HG03378 (cell line): ENCODE data around the gene EEIG2.
A peak's percentile ranks its signal among the peaks of the same experiment; 100 is the strongest.

Experiments
- ATAC-seq: cut with Tn5 transposase; IDR thresholded peaks from one replicate; pipeline ENCODE4 v1.9.1; 2021; ENCODE audit warnings: mild to moderate bottlenecking, moderate library complexity; ENCODE audit not compliant: unreplicated experiment

EEIG2 gene

DNA sequence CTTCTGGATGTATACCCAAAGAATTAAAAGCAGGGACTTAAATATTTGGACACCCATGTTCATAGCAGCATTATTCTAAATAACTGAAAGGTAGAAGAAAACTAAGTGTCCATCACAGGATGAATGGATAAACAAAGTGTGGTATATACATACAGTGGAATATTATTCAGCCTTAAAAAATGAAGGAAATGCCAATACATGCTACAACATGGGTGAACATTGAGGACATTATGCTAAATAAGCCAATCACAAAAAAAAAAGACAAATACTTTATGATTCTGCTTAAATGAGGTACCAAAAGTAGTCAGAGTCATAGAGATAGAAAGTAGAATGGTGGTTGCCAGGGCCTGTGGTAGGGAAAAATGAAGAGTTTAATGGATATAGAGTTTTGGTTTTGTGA lies 14.1 kb downstream of the EEIG2 start:
- no peak for ATAC-seq

- ATAC-seq = no peak
These were observed 15.5 kb downstream of the EEIG2 start for GRCh38 chr1:108575375-108575774.

DNA sequence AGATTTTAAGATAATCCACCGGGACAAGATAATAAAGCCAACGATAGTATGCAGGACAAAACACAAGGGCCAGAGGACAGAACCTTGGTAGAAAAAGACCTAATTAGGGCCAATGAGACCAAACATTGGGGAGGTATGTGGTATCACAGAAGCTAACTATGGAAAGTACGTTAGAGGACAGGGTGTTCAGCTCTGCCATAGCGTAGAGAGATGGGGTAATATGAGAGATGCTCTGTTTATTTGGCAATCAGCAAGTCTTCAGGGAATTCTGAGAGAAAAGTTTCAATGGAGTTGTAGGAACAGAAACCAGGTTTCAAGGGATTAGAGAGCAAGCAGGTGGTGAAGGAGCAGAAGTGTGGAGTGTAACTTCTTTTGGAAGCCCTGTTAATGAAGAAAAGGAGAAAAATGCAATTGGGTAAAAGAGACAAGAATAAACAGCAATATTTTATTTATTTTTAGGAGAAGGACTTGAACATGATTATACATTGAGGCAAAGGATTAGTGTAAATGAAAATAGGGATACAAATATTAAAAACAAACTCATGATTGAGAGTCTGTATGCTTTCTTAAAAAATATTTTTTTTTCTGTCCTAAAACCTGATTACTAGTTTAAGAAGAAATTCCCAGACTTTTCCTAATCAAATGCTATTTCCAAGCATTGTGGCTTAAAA lies 24.0 kb downstream of the EEIG2 start:
- ATAC-seq = no peak

DNA sequence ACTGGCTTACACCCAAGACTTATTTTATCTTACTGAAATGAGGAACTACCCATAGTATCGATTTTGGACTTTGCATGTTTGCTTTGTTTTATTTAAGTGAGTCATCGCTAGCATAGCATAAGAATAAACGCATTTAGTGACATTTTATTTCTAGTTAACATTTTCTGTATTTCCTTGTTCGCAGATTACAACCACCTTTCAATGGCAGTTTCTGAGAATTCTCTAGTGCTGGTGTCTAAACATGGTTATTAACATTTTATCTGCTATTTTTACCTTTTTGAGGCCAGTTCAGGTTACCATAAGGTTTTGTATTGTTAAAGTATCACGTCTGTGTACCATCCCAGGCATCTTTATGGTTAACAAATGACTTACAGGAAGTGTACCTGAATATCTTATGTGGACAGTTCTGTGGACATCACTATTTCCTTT lies 24.5 kb downstream of the EEIG2 start:
- peak; percentile 60 for ATAC-seq

DNA sequence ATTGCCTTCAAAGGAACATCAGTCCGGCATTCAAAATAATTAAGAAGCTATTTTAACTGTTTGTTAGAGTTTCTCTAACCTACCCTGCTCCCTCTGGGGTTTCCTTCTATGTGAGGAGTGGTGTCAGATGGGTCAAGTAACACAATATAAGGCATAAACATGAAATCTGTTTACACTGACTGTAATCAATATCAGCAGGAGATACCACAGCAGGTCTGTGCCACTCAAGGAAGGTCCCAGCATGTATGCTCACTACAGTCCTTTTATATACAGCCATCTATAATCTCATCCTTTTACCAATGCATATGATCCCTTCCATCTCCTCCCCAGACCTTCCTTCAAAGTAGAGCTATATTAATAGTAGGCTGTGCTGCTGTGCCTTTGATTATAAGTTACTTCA lies 25.4 kb downstream of the EEIG2 start:
- ATAC-seq = no peak

GRCh38 chr1:108590441-108590840 lies 30.5 kb downstream of the EEIG2 start:
- no peak for ATAC-seq

- ATAC-seq = no peak
These were observed 31.1 kb downstream of the EEIG2 start for GRCh38 chr1:108590957-108591356.

DNA sequence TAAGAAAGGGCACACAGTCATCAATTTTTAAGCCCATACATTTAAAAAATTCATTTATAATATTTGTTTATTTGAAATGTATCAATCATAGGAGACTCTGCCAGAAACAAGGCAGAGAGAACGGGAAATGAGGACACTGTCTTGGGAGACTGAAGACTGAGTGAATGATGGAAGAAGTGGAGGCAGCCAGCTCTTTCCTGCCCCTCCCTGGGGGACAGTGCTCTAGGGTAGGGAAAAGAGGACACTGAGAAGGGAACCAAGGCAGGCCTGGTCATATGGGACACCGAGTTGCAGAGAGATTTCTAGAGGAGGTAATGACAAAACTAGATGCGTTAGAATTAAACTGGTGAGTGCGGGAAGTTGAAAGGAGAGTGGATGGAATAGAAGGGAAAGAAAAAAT lies 31.6 kb downstream of the EEIG2 start:
- no peak for ATAC-seq

GRCh38 chr1:108592030-108592759 lies 32.3 kb downstream of the EEIG2 start:
- peak; percentile 77 for ATAC-seq

DNA sequence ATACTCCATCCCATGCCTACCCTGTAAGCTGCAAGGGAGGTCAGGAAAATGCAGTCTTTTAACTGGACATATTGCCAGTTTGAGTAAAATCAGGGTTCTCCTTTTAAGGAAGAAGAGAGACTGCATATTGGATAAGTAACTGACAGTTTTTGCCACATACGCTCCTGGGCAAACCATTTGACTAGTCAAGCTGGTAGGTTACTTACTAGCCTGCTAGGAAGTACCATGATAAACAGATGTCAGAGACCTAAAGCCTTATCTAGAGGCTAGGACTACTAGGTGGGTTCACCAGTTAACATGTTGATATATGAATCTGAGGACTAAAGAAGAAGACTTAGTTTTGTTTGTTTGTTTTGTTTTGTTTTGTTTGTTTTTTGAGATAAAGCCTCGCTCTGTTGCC lies 33.5 kb downstream of the EEIG2 start:
- ATAC-seq = no peak

DNA sequence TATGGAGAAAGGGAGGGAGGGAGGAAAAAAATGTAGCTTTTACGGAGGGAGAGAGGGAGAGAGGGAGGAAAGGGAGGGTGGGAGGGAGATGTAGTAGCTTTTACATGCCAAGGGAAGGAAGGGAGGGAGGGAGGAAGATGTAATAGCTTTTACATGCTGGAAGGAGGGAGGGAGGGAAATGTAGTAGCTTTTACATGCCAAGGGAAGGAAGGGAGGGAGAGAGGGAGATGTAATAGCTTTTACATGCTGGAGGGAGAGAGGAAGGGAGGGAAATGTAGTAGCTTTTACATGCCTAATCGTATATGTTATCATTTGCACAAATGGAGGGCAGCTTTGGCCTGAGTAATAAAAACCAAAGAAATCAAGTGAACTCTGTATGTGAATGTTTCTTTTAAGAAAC lies 35.6 kb downstream of the EEIG2 start:
- ATAC-seq = no peak

DNA sequence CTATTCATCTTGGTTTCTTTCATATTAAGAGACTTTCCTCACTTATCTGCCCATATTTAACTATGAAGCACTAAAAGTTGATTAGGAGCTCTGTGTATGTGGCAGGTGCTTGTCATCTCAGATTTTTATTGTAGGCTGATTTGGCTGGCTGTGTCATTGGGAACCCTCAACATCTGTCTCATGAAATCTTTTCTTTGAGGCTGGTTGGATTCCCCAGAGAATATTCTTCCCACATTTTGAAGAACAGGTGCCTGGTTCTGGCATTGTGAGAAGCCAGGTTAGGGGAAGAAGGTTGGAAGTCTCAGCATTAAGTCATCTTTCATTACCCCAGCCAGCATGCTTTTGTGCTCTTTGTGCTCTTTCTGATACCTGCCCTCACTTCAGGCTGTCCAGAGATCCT lies 37.1 kb downstream of the EEIG2 start:
- ATAC-seq = no peak

DNA sequence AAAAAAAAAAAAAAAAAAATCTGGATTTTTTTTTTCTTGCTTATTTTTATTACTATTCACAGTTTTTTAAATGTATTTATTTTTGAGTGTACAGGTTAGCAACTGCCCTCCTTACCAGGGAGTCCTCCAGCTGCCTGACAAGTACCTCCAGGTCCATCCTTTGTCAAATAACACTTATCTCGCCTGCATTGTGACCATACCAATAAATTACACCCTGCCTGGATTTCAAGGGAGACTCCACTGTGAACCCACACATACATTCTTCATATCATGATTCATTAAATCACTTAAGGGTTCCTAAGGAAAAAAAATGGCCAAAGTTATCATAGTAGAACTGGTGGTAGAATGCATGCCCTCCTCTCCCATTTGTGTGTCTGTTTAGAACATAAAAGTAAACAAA lies 38.4 kb downstream of the EEIG2 start:
- ATAC-seq = no peak

- ATAC-seq = no peak
These were observed 40.6 kb downstream of the EEIG2 start for GRCh38 chr1:108600504-108600903.

GRCh38 chr1:108601708-108602410 lies 42.0 kb downstream of the EEIG2 start:
- ATAC-seq = no peak

DNA sequence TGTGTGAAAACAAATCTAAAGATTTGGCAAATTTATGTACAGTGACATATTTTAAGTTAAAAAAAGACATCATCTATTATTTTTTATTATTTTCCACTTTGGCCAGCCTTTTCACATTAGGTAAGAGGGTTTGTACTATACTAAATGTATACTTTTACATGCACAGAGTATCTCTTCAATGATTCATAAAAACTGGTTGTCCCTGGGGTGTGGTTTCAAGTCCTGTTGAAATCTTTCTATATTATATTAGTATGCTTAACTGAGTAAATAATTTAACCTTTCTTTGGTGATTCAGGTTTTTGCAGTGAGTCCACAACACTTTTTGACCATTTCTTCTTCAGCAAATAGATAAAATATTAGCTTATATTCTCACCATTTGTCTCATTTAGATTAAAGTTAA lies 45.7 kb downstream of the EEIG2 start:
- no peak for ATAC-seq

GRCh38 chr1:108606478-108606877 lies 46.6 kb downstream of the EEIG2 start:
- ATAC-seq = no peak

GRCh38 chr1:108609483-108610049 lies 49.7 kb downstream of the EEIG2 start:
- no peak for ATAC-seq
